ENCODE results near the gene SBF2.

DNA sequence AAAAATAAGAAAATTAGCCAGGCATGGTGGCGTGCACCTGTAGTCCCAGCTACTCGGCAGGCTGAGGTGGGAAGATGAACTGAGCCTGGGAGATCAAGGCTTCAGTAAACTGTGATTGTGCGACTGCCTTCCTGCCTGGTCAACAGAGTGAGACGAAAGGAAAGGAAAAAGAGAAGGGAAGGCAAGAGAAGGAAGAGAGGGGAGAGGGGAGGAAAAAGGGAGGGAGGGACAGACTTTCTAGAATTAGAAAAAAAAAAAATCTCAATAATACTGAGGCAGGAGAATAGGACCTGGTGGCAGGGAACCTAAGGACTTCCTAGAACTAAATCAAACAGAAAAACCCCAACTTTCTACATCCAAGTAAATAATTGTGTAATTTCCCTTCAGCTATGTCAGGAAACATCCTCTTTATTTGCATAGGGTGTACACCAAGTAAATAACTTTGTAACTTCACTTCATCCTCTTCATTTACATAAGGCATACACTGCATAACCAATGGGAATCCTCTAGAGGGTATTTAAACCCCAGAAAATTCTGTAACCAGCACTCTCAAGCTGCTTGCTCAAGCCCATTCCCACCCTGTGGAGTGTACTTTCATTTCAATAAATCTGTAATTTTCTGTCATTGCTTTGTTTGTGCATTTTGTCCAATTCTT, 8.7 kb downstream of the SBF2 start:
- TF ChIP-seq, protein P1, sequence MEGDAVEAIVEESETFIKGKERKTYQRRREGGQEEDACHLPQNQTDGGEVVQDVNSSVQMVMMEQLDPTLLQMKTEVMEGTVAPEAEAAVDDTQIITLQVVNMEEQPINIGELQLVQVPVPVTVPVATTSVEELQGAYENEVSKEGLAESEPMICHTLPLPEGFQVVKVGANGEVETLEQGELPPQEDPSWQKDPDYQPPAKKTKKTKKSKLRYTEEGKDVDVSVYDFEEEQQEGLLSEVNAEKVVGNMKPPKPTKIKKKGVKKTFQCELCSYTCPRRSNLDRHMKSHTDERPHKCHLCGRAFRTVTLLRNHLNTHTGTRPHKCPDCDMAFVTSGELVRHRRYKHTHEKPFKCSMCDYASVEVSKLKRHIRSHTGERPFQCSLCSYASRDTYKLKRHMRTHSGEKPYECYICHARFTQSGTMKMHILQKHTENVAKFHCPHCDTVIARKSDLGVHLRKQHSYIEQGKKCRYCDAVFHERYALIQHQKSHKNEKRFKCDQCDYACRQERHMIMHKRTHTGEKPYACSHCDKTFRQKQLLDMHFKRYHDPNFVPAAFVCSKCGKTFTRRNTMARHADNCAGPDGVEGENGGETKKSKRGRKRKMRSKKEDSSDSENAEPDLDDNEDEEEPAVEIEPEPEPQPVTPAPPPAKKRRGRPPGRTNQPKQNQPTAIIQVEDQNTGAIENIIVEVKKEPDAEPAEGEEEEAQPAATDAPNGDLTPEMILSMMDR (IDR thresholded peaks at IDR 0.05; ENCODE audit: insufficient read depth, low read length, poor library complexity, severe bottlenecking), result no peak
- TF ChIP-seq EZH2phosphoT487 (conservative IDR thresholded peaks at IDR 0.05; ENCODE audit: low read length), result no peak

Measured in SU-DHL-6 (cell line).